NCI-H2081 treated with DMSO at 0.1 percent for 48 hours (cell line): ENCODE measurements around the gene ZFR.
"Not testable (repeated sequence)": the region's sequence is repeated elsewhere in the genome, so short reads cannot be mapped to it uniquely, and the experiment has no call there.

ENCODE experiments used
- DNase-seq: peaks from one replicate; lab custom pipeline; 2025; lab: John Stamatoyannopoulos, UW

ZFR gene

DNA sequence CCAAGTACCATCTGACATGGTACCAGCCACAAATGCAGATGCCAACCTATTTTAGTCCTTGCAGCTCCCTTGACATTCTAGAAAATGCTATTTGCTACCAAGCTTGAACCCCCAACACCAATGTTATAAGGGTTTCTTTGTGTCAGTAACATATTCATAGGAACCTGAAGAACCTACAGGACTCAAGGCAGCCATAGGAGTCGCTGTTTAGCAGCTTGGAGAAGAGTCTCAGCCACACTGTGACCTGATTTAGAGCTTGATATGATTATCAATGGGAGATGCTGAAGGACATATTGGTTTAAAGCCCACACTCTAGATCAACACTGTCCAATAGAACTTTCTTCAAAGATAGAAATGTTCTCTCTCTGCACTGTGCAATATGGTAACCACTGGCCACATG lies 6.4 kb upstream of the ZFR start:
- DNase-seq, result no peak

DNA sequence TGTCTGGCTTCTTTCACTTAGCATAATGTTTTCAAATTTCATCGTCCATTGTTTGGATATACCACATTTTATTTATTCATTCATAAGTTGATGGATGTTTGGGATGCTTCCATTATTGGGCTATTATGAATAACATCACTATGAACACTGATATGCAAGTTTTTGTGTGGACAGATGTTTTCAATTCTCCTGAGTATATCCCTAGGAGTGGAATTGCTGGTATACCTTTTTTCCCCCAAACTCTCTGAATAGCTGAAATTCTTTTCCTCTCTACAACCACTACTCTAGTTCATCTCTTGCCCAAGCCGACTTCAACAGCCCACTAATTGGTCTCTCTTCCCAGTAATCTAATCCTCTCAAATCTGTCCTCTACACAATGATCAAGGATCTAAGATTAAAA lies 4.7 kb upstream of the ZFR start:
- no peak for DNase-seq

DNA sequence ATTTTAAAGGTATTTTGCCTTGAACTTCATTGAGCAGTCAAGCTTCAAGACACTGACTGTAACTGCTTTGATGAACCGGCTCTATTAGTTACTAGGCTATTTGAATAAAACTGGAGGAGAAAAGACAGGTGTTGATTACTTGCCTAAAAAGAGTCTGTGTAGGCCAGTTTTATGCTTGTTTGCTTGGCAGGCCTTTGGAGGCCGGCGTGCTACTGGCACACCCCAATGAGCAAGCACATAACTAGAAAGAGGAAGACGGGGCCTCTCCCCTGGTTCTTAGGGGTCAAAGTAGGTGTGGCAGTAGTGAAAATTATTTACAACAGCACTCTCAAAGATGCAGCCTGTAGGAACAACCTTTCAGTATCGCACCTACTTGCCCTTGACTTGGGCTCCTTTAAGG lies 2.1 kb upstream of the ZFR start:
- no peak for DNase-seq

DNA sequence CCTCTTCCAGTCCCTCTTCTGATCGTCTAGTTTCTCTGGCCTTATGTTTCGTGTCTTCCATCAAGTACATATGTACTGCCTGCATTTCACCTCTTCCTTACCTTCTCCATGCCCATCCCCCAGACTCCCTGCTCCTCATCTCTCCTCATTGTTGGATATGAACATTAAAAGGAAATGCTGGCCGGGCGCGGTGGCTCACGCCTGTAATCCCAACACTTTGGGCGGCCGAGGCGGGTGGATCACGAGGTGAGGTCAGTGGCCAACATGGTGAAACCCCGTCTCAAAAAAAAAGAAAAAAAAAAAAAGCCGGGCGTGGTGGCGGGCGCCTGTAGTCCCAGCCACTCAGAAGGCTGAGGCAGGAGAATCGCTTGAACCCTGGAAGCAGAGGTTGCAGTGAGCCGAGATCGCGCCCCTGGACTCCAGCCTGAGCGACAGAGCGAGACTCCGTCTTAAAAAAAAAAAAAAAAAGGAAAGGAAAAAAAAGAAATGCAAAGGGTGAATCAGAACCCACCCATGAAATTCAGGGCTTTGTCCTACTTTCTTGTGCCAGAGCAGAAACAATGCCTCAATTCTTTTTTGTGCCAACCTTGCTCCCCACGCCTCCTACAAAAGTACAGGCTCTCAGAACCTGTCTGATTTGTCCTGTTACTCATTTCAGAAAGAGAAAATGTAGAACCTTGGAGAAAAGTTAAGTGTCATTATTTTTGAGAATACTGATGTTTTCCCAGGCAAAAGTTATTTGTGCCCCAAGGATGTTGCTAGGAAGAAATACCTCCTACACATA lies 1.5 kb upstream of the ZFR start:
- no peak for DNase-seq

DNA sequence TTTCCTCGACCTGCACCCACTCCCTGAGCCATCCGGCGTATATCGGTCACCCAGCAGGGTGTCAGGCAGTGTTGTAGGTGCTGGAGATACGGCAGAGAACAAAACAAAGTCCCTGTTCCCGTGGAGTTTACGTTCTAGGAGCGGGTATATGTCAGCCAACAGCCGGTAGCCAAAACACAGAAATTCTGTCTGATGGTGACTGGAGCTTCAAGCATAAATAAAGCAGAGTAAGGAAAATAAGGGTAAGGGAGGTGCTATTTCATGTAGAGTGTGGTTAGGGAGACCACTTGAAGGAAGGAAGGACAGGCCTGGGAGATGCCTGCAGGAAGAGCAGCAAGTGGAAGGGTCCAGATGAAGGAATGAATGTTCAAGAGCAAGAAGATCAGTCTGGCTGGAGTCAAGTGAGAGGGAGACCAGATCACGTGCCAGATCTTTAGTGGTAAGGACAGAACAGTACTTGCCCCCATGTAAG lies 783 bp upstream of the ZFR start:
- DNase-seq, result no peak

DNA sequence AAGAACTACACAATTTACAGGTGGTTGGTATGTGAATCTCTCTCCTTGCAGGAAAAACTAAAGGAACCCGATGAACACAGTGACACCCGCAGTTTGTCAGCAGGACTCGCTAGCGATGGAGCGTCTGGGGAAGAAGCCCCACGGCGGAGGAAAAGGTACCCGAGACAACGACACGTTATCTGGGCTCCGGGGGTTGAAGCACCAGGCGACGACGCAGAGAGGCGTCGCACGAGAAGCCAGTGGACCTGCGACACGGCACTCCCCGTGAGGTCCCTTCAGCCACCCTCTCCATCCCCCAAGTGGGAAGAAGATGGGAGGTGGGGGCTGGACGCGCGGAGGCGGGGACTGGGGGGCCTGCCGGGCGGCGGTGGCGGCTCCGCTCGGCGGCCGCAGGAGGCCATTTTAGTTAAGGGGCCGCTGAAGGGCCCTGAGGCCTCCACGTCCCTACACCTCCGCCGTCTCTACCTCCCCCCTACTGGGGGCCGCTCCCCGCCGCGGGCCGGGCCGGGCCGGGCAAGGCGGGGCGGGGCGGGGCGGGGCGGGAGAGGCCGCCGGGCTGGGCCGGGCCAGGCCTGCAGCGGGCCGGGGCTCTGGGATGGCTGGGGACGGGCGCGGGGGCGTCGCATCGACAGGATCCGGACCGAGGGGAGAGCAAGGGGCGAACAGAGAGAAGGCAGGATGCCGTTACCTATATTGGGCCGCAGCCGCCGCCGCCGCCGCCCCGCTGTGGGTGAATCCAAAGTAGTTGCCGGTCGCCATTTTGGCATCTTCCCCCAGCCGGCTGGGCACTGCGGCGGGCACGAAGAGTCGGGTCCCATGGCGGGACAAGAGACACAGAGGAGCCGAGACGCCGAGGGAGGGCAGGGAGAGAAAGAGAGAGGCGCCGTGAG lies 754 bp downstream of the ZFR start:
- no peak for DNase-seq

DNA sequence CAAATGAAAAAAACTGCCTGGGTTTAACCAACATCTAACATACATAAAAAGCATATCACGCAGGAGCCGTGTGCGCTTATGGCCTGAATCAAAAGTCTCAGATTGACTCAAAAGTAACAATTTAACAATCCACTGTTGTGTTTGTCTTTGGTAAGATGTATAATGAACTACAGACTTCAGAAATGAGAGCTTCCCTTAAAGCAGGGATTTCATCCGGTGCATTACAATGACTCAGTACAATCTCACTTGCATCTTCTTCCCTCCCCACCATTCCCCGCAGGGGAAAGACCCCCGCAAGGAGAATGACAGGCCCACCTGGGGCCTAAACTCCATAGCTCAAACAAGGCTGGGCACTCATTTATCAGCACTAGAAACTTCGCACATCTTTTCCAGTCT lies 1.4 kb downstream of the ZFR start:
- no peak for DNase-seq

DNA sequence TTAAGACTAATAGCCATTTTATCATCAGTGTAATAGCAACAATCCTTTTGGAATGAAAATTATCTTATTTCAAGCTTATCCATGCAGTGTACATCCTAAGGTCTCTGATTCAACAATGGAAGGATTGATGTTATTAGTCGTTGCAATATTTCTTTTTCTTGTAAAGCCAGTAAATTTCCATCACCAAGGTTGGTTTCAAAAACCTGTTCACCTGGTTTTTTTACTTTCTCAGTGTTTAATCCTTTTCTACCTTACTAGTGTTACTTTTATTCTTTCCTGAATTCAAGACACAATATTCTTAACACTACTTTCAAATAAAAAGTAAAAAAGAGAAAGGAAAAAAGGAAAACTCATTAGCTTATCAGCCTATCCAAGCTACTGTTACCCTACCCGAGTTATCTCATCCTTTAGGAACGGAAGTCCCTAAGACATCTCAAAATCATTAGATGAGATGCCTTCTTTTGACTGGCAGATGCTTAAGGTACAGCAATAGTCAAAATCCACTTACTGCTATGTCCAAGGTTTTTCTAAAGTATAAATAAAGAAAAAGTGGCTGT lies 5.4 kb downstream of the ZFR start:
- no peak for DNase-seq

DNA sequence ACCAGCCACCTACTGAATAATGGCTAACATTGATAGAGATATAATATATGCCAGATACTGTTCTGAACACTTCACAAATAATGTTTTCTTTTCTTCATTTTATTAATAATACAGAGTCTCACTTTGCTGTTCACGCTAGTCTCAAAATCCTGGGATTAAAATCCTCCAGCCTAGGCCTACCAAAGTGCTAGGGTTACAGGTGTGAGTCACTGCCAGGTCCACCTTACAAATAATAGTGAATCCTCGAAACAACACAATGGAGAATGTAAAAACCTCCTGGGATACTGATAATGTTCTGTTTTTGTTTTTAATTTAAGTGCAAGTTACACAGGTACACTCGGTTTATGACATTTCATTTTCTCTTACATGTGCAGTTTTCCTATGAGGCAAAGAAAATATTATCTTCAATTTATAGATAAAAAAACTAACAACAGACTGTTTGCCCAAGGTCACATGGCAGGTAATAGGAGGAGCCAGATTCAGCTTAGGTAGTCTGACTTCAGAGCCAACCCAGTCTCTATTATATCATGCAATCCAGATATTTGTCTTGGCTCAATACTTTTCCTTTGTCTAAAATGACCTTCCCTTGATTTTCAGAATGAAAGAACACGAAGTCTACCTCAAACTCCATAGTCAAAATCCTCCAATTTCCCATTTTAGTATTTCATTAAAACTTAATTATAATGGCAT lies 7.8 kb downstream of the ZFR start:
- no peak for DNase-seq

DNA sequence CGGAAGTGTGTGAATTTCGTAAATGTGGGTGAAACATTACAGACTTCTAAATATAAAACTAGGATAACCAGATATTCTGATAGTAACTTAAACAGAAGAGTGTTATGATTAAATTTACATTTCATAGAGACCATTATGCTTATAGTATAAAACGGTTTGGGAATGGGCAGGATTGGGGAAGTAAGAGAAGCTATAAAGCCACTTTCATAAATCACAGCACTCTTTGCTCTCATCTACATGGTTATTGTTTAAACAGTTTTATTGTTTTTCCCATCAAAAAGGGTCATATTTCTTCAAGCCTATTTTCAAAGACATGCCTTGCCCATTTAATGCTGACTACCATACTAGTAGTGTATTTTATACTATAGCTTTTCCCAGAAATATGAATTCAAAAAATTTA lies 9.2 kb downstream of the ZFR start:
- DNase-seq, result no peak

DNA sequence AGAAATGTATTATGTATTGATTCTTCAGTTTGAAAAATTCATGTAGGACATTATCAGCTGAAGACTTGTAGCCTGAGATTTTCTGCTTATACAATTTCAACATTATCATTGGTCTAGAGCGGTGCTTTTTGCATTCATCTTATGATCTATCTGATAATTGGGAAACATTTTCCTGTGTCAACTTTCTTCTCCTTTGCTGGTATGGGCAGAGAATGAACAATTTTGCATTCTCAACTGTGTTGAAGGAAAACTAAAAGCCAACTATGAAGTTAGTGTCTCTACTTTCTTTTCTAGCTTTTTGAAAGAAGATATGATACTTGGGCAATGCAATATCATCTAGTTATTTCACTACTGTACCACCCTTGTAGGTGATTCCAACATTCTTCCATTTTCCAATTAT lies 10.3 kb downstream of the ZFR start:
- no peak for DNase-seq

DNA sequence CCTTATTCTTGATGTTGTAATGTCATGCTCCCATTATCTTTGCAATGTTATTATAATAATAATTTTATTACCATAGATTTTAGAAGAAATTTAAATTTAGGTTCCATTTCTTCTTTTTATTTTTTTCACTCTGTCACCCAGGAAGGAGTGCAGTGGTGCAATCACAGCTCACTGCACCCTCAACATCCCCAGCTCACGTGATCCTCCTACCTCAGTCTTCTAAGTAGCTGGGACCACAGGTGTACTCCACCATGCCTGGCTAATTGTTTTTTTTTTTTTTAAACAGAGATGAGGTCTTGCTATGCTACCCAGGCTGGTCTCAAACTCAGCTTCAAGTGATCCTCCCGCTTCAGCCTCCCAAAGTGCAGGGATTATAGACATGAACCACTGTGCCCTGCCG lies 11.9 kb downstream of the ZFR start:
- DNase-seq, result no peak

DNA sequence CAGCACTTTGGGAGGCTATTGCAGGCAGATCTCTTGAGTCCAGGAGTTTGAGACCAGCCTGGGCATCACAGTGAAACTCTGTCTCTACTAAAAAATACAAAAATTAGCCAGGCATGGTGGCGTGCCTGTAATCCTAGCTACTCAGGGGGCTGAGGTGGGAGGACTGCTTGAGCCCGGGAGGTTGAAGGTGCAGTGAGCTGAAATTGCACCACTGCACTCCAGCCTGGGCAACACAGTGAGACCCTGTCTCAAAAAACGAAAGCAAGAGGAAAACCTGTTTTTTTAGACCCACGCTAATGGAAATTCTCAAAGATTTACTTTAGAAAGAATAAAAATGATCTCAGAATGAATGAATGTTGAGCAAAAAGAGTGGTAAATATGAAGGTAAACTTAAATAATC lies 13.7 kb downstream of the ZFR start:
- not testable (repeated sequence) for DNase-seq

DNA sequence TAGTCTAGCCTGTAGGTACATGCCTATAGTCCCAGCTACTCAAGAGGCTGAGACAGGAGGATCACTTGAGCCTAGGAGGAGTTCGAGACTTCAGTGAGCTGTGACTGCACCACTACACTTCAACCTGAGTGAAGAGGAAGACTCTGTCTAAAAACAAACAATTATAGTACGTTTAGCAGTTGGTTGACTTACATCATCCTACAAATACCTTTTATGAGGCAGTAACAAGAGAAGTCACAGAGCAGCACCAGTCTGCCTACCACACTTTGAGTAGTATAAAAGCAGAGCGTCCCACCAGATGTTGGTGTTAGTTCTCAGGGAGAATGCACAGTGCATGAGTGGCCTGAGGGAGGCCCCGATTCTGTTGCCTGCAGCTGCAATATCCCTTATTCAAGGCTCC lies 16.1 kb downstream of the ZFR start:
- no peak for DNase-seq

DNA sequence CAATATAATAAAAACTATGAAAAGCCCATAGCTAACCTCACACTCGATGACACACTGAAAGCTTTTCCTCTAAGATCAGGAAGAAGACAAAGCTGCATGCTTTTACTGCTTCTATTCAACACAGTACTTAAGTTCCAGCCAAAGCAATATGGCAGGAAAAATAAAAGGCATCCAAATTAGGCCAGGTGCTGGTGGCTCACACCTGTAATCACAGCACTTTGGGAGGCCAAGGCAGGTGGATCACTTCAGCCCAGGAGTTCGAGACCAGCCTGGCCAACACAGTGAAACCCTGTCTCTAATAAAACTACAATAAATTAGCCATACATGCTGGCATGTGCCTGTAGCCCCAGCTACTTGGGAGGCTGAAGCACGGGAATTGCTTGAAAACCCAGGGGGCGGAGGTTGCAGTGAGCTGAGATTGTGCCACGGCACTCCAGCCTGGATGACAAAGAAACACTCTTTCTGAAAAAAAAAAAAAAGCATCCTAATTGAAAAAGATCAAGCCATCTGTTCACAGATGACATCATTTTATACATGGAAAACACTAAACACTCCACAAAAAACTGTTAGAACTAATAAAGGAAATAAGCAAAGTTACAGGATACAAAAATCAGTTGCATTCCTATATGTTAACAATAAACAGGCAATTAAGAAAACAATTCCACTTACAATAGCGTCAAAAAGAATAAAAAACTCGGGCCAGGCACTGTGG lies 17.9 kb downstream of the ZFR start:
- no peak for DNase-seq

DNA sequence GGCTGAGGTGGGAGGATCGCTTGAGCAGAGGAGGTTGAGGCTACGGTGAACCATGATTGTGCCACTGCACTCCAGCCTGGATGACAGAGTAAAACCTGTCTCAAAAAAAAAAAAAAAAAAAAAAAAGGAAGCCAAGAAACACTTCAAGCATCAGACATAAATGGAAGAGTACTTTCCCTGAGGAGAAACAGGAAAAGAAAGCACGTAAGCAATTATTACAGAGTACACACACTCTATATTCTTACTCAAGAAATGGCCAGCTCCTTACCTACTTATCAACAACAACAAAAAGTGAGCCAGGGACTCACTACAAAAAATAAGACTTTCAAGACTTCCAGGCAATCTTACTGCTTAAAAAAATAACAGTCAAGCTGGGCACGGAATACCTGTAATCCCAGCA lies 21.8 kb downstream of the ZFR start:
- no peak for DNase-seq

DNA sequence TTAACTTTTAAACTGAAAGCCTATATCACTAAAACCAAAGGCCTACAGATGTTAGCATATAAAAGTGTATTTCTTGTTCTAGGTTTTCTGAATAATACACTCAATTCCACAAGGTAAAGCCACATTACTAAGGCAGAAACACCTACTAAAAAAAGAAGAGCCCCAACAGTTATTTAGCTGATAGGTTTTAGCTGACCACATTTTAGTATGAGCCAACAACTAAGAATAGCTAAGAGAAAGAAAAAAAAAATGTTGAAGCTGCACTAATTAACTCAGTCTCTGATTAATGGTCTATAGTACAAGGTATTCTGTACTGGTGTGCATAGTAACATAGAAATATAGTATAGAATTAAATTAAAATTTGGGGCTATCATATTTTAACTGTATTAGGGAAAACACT lies 23.5 kb downstream of the ZFR start:
- DNase-seq, result no peak

DNA sequence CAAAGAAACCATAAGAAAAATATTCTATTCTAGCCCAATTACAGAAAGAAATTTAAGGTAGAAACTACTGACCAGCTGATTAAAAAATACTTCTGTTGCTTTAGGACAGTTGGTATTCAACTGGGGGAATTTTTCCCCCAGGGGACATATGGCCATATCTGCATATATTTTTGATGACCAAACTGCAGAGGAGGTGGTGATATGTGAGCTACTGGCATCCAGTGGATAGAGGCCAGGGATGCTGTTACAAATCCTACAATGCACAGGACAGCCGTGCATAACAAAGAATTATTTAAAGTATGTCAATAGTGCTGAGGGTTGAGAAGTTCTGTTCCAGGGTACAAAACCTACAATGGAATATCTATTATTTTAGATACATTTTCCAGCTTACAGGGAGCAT lies 24.0 kb downstream of the ZFR start:
- no peak for DNase-seq

DNA sequence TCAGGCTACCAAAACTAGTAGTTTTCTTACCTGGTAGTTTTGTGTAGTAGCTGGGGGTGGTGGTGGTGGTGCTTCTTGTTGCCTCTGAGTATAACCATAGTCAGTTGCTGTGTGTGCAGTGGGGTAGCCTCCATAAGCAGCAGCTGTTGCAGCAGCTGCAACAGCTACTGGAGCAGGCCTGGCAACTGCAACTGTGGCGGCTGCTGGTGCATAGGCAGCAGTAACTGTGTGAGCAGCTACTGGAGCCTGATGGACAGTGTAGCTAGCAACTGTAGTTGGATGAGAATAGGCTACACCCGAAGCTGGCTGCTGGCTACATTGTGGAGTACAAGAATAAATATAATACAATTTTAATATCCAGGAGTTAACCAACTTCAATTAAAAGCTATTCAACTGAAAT lies 24.7 kb downstream of the ZFR start:
- DNase-seq, result no peak

DNA sequence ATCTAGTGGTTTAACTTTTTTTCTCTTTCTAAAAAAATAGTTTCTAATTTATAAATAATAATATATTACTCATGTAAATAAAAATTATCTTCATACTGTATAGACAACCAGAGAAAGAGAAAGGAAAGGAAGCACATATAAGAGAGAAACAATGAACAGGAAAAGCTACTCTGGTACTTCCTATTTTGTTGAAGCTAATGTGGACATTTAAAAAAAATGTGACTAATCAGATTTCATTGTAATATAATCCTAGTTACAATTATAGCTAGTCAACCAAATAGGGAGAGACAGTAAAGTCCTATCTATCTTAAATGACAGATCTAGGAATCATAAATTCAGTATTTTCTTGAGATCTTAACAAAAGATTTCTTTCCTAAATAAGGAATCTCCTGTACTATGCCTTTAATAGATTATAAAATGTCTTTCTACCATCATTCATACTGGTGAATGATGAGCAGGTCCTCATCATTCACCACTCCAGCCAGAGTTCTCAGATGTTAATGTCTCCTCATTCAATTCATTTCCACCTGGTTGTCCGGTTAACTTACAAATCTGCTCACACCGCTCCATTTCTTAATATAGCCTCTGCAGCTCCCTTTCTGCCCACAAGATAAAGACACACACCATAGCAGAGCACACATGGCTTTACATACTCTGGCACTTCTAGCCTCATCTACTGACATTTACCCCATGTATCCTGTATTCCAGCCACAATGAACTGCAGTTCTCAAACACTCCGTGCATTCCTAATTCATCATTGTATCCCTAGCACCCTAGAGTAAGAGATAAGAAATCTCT lies 30.9 kb downstream of the ZFR start:
- no peak for DNase-seq

DNA sequence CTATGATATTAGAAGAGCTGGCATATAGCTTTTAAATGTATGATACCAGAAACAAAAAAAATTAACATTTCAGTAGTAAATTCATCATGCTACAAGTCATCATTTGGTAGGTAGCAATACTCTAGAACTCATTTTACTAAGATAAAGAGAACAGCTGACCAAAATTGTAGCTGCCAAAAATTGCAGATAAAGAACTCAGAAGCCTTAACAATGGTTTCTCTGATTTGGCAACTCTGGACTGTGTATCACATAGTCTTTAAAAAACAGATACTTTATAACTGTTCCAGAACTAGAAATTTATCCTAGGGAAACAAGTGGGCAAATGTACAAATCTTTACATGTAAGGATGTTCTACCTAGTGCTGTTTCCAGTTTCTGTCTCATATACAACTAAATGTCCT lies 33.9 kb downstream of the ZFR start:
- DNase-seq, result no peak
